ENCODE results near the gene DEAF1.

DEAF1 gene

GRCh38 chr11:611001-611996 lies 83.7 kb downstream of the DEAF1 start:
- DNase-seq, result no peak

- no peak for DNase-seq
Observed at GRCh38 chr11:610146-610801, 84.7 kb downstream of the DEAF1 start.

- no peak for DNase-seq
Observed at GRCh38 chr11:609341-609811, 85.6 kb downstream of the DEAF1 start.

- DNase-seq, result no peak
Observed at GRCh38 chr11:608791-609251, 86.2 kb downstream of the DEAF1 start.

- no peak for DNase-seq
Observed at GRCh38 chr11:607971-608659, 86.9 kb downstream of the DEAF1 start.

GRCh38 chr11:607020-607780 lies 87.8 kb downstream of the DEAF1 start:
- DNase-seq, result no peak

- no peak for DNase-seq
Observed at GRCh38 chr11:606245-606644, 88.8 kb downstream of the DEAF1 start.

GRCh38 chr11:605286-606129 lies 89.5 kb downstream of the DEAF1 start:
- DNase-seq, result no peak

GRCh38 chr11:603154-603553 lies 91.9 kb downstream of the DEAF1 start:
- no peak for DNase-seq

- no peak for DNase-seq
Observed at GRCh38 chr11:601573-602245, 93.3 kb downstream of the DEAF1 start.

- no peak for DNase-seq
Observed at GRCh38 chr11:598005-598680, 96.9 kb downstream of the DEAF1 start.

GRCh38 chr11:597166-597725 lies 97.8 kb downstream of the DEAF1 start:
- DNase-seq, result no peak

- no peak for DNase-seq
Observed at GRCh38 chr11:596374-596773, 98.6 kb downstream of the DEAF1 start.

- no peak for DNase-seq
Observed at GRCh38 chr11:595400-595799, 99.6 kb downstream of the DEAF1 start.
